ENCODE measurements around the gene HES6. TPM values are rescaled to one million over a fixed set of nuclear protein-coding genes. Genes with fewer than 3 reads are reported as not detected.

Gene HES6
- total and polyA plus RNA-seq, 2 donors = 16.1 to 18.7 TPM

DNA sequence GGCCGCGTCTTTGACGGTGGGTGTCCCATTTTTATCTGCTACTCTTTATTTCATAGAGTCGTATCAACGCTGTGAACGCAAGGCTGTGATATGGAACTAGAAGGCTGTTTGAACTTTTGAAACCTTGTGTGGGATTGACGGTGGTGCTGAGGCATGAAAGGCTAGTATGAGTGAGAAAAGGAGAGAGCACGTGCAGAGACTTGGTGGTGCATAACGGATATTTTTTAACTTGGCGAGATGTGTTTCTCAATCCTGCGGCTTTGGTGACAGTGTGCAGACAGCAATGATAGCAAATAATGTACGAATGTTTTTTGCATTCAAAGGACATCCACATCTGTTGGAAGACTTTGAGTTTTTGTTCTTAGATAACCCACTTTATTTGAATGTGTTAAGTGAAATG, 6.2 kb downstream of the HES6 start:
- peaks cover 0 to 19% of the 10 kb centered on the region in 2 donors for H3K9me3 ChIP-seq (ENCODE audit: control insufficient read depth in 2 of 2, insufficient read depth in 1 of 2, low read length in 1 of 2)
- H3K27me3 ChIP-seq (ENCODE audit: control insufficient read depth in 2 of 2, insufficient read depth in 1 of 2, low read length in 1 of 2) = peaks cover 18 to 72% of the 10 kb centered on the region in 2 donors
- H3K4me1 ChIP-seq (ENCODE audit: control insufficient read depth in 2 of 2, insufficient read depth in 2 of 2, low read length in 2 of 2) = peaks cover 4 to 12% of the 10 kb centered on the region in 2 donors
- no peak for DNase-seq (ENCODE audit: low read depth in 6 of 9, low spot score in 9 of 9)
- H3K4me3 ChIP-seq (ENCODE audit: low read length in 2 of 2) = no peak overlapping the region
- 95% methylated on average over 12 of the region's 12 CpGs for WGBS
- no peaks in the 10 kb centered on the region for H3K36me3 ChIP-seq (ENCODE audit: control insufficient read depth in 2 of 2, insufficient read depth in 2 of 2, low read length in 1 of 2)
- no peak overlapping the region for H3K27ac ChIP-seq (ENCODE audit: low read depth in 1 of 2, low read length in 1 of 2)

DNA sequence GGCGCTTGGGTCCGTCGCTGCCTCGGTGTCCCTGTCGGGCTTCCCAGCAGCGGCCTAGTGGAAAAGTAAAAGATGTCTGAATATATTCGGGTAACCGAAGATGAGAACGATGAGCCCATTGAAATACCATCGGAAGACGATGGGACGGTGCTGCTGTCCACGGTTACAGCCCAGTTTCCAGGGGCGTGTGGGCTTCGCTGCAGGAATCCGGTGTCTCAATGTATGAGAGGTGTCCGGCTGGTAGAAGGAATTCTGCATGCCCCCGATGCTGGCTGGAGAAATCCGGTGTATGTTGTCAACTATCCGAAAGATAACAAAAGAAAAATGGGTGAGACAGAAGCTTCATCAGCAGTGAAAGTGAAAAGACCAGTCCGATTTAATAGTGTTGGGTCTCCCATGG, 8.0 kb downstream of the HES6 start:
- Histone ChIP-seq H3K4me3 (ENCODE audit: low read length in 2 of 2) (peak overlapping the region in 1 of 2 donors; percentile 53), H3K27ac (ENCODE audit: low read depth in 1 of 2, low read length in 1 of 2) (no peak overlapping the region), H3K4me1 (ENCODE audit: control insufficient read depth in 2 of 2, insufficient read depth in 2 of 2, low read length in 2 of 2) (peaks cover 4 to 12% of the 10 kb centered on the region in 2 donors), H3K9me3 (ENCODE audit: control insufficient read depth in 2 of 2, insufficient read depth in 1 of 2, low read length in 1 of 2) (peaks cover 0 to 12% of the 10 kb centered on the region in 2 donors), H3K36me3 (ENCODE audit: control insufficient read depth in 2 of 2, insufficient read depth in 2 of 2, low read length in 1 of 2) (no peaks in the 10 kb centered on the region), H3K27me3 (ENCODE audit: control insufficient read depth in 2 of 2, insufficient read depth in 1 of 2, low read length in 1 of 2) (peaks cover 7 to 54% of the 10 kb centered on the region in 2 donors)
- WGBS = 65% methylated on average over 21 of the region's 21 CpGs
- DNase-seq (ENCODE audit: low read depth in 6 of 9, low spot score in 9 of 9) = no peak

DNA sequence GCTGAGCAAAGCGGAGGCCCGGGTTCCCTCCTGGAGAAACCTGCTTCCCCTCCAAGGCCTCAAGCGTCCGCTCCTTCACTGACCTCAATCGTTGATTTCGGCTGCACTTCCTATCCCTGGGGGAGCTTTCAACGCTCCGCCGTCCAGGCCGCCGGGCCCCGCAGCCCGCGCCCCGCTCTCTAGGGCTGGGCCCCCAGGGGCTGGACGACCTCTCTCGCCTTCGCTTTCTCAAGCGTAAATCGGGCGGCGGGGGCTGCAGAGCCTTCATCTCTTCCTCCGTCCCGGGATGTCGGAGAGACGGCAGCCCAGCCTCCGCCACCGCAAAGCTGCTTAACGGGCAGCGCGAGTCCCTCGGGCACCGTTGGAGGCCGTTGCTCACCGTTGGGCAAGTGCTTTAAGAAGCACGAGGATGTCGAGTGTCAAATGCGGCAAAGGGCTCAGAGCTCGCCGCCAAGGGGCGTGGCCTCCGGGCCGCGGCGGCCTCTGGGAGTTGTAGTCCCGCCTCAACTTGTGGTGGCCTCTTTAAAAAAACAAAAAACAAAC, 8.5 kb downstream of the HES6 start:
- Histone ChIP-seq H3K27ac (ENCODE audit: low read depth in 1 of 2, low read length in 1 of 2) (no peak overlapping the region), H3K4me1 (ENCODE audit: control insufficient read depth in 2 of 2, insufficient read depth in 2 of 2, low read length in 2 of 2) (peaks cover 4 to 12% of the 10 kb centered on the region in 2 donors), H3K4me3 (ENCODE audit: low read length in 2 of 2) (peak overlapping the region; percentile 48 to 53), H3K9me3 (ENCODE audit: control insufficient read depth in 2 of 2, insufficient read depth in 1 of 2, low read length in 1 of 2) (peaks cover 0 to 12% of the 10 kb centered on the region in 2 donors), H3K27me3 (ENCODE audit: control insufficient read depth in 2 of 2, insufficient read depth in 1 of 2, low read length in 1 of 2) (peaks cover 5 to 49% of the 10 kb centered on the region in 2 donors), H3K36me3 (ENCODE audit: control insufficient read depth in 2 of 2, insufficient read depth in 2 of 2, low read length in 1 of 2) (peaks cover 0 to 3% of the 10 kb centered on the region in 2 donors)
- WGBS = 3% methylated on average over 46 of the region's 46 CpGs
- peak in 8 of 9 donors; percentile 28 to 84 (median 70) for DNase-seq (ENCODE audit: low read depth in 6 of 9, low spot score in 9 of 9)

DNA sequence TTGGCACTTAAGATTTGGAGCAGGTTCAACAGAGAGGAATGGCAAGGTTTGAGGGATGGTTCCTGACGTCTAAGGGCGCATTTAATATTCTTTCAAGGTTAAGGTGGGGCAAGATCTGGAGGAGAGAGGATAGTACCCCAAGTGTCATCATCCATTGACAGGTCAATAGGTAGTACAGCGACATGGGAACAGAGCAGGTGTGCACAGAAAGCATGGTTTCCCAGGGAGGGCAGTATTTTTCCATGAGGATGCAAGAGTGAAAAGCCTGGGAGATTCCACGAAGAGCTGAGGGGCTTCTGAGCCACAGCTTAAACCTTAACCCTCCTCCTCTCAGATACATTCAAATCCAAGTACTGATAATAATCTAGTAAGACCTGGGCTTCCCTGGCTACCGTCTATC, 9.1 kb downstream of the HES6 start:
- Histone ChIP-seq H3K27ac (ENCODE audit: low read depth in 1 of 2, low read length in 1 of 2) (no peak overlapping the region), H3K9me3 (ENCODE audit: control insufficient read depth in 2 of 2, insufficient read depth in 1 of 2, low read length in 1 of 2) (peaks cover 0 to 12% of the 10 kb centered on the region in 2 donors), H3K4me3 (ENCODE audit: low read length in 2 of 2) (peak overlapping the region; percentile 48 to 53), H3K36me3 (ENCODE audit: control insufficient read depth in 2 of 2, insufficient read depth in 2 of 2, low read length in 1 of 2) (peaks cover 0 to 3% of the 10 kb centered on the region in 2 donors), H3K4me1 (ENCODE audit: control insufficient read depth in 2 of 2, insufficient read depth in 2 of 2, low read length in 2 of 2) (peaks cover 4 to 12% of the 10 kb centered on the region in 2 donors), H3K27me3 (ENCODE audit: control insufficient read depth in 2 of 2, insufficient read depth in 1 of 2, low read length in 1 of 2) (peaks cover 3 to 43% of the 10 kb centered on the region in 2 donors)
- DNase-seq (ENCODE audit: low read depth in 6 of 9, low spot score in 9 of 9) = no peak
- WGBS = 87% methylated on average over 5 of the region's 5 CpGs

DNA sequence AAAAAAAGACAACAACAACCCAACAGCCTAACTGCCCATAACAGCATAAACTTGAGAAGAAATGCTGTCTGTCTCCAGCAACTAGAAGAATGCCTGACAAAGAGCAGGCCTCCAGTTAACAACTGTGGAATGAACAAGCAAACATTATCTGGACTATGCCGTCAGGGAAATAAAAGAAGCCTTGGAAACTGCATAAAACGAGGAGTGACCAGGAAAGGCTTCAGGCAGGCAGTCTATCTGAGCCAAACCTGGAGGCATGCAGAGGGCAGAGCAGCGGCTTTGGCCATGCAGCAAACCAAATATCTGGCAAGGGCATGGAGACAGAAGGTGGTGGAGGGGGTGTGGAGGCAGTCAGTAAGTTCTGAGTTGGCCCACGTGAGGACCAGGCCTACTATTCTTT, 11.1 kb downstream of the HES6 start:
- H3K36me3 ChIP-seq (ENCODE audit: control insufficient read depth in 2 of 2, insufficient read depth in 2 of 2, low read length in 1 of 2) = peaks cover 0 to 6% of the 10 kb centered on the region in 2 donors
- peaks cover 4 to 8% of the 10 kb centered on the region in 2 donors for H3K4me1 ChIP-seq (ENCODE audit: control insufficient read depth in 2 of 2, insufficient read depth in 2 of 2, low read length in 2 of 2)
- 97% methylated on average over 4 of the region's 4 CpGs for WGBS
- H3K27me3 ChIP-seq (ENCODE audit: control insufficient read depth in 2 of 2, insufficient read depth in 1 of 2, low read length in 1 of 2) = peaks cover 0 to 28% of the 10 kb centered on the region in 2 donors
- H3K9me3 ChIP-seq (ENCODE audit: control insufficient read depth in 2 of 2, insufficient read depth in 1 of 2, low read length in 1 of 2) = peaks cover 0 to 12% of the 10 kb centered on the region in 2 donors
- no peak for DNase-seq (ENCODE audit: low read depth in 6 of 9, low spot score in 9 of 9)
- H3K4me3 ChIP-seq (ENCODE audit: low read length in 2 of 2) = no peak overlapping the region
- no peak overlapping the region for H3K27ac ChIP-seq (ENCODE audit: low read depth in 1 of 2, low read length in 1 of 2)

DNA sequence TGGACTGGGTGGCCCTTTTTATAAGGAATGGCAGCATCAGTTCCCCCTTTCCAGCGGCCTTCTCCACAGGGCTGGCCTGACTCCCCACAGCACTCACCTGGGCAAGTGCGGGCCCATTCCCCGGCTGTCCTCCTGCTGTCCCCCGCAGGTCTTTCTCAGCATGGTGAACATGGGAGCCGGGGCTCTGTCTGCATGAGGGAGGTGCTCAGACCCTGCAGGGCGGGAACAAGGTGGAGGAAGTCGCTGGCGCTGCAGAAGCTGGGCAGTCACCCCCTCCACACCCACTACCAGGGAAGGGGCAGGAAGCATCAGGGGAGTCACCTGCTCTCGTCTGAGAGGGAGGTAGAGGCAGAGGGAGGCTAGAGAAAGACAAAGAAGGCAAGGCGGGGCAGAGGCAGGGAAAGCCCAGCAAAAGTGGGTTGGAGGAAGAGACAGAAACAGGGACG, 12.2 kb downstream of the HES6 start:
- no peak overlapping the region for H3K4me3 ChIP-seq (ENCODE audit: low read length in 2 of 2)
- 93% methylated on average over 11 of the region's 11 CpGs for WGBS
- H3K27me3 ChIP-seq (ENCODE audit: control insufficient read depth in 2 of 2, insufficient read depth in 1 of 2, low read length in 1 of 2) = peaks cover 0 to 27% of the 10 kb centered on the region in 2 donors
- H3K9me3 ChIP-seq (ENCODE audit: control insufficient read depth in 2 of 2, insufficient read depth in 1 of 2, low read length in 1 of 2) = peaks cover 0 to 10% of the 10 kb centered on the region in 2 donors
- peaks cover 0 to 6% of the 10 kb centered on the region in 2 donors for H3K36me3 ChIP-seq (ENCODE audit: control insufficient read depth in 2 of 2, insufficient read depth in 2 of 2, low read length in 1 of 2)
- no peak overlapping the region for H3K27ac ChIP-seq (ENCODE audit: low read depth in 1 of 2, low read length in 1 of 2)
- DNase-seq (ENCODE audit: low read depth in 6 of 9, low spot score in 9 of 9) = no peak
- H3K4me1 ChIP-seq (ENCODE audit: control insufficient read depth in 2 of 2, insufficient read depth in 2 of 2, low read length in 2 of 2) = peaks cover 4 to 8% of the 10 kb centered on the region in 2 donors

DNA sequence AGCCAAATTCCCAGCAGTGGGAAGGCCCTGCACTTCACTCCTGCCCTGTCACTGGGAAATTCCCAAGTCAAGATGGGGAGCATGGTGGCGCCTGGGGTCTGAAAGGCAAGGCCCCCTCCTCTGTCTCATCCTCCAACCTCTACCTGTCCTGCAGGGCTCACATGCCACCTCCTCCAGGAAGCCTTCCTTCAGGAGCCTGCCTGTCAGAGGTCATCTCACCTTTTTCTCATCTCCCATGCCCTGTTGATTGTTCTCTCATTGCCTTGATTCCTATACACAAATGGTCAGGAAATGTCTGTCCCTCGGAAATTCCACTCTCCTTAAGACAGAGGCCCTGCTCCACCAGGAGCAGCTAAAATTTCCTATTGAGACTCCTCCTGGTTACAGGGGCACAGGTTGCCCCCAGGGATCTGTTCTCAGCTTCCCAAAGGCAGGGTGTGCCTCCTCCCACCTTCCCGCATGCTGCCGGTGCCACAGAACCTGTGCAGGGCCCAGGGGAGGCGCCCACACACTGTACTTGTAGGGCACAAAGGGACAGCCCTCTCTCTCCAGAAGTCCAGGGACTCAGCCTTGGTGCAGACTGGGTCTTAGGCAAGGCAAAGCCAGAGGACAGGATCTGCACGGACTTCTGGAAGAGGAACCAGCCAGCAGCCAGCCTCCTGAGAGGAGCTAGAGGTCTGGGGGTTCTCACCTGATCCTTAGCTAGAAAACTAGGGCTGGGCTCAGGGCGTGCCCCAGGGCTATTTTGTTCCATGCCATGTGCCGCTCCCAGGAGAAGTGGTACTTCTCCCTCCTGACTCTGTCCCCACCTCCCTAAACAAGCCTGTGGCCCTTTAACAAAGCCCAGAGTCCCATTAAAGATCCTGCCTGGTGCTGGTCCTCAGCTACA, 12.9 kb downstream of the HES6 start:
- no peak overlapping the region for H3K27ac ChIP-seq (ENCODE audit: low read depth in 1 of 2, low read length in 1 of 2)
- H3K36me3 ChIP-seq (ENCODE audit: control insufficient read depth in 2 of 2, insufficient read depth in 2 of 2, low read length in 1 of 2) = peaks cover 0 to 6% of the 10 kb centered on the region in 2 donors
- 98% methylated on average over 8 of the region's 8 CpGs for WGBS
- H3K27me3 ChIP-seq (ENCODE audit: control insufficient read depth in 2 of 2, insufficient read depth in 1 of 2, low read length in 1 of 2) = peaks cover 0 to 21% of the 10 kb centered on the region in 2 donors
- no peak for DNase-seq (ENCODE audit: low read depth in 6 of 9, low spot score in 9 of 9)
- H3K4me1 ChIP-seq (ENCODE audit: control insufficient read depth in 2 of 2, insufficient read depth in 2 of 2, low read length in 2 of 2) = peaks cover 4 to 8% of the 10 kb centered on the region in 2 donors
- H3K4me3 ChIP-seq (ENCODE audit: low read length in 2 of 2) = no peak overlapping the region
- peaks cover 0 to 8% of the 10 kb centered on the region in 2 donors for H3K9me3 ChIP-seq (ENCODE audit: control insufficient read depth in 2 of 2, insufficient read depth in 1 of 2, low read length in 1 of 2)

DNA sequence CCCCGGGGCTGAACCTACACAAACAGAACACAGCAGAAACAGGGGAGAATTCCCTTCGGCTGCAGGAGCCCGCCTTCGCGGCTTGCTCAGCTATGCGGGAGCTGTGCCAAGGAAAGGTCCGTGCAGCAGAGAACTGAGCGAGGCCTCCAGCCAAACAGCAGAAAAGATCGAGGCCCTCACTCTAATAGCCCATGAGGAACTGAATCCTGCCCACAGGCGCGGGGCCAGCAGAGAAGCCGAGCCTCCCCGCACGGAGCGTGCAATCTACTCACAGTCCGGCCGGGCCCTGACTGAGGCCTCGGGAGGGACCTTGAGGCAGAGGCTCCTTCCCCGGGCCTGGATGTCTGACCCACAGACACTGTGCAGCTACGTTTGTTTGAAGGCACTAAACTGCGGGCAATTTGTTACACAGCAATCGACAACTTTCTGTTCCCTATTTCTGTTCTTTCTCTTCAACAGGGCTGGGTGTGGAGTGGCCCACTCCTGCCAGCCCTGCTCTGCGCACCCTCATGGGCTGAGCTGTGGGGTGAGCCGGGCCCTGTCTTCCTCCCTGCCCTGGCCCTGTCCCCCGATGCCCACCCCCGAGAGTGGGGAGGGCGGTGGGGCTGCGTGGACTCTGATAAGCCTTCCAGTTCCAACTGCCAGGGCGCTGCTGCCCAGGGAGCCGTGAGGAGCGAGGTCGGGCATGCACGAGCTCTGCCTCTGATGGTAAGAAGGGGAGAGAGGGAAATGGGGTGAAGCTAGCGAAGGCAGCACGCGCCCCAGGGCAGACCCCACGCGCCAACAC, 13.7 kb downstream of the HES6 start:
- H3K4me3 ChIP-seq (ENCODE audit: low read length in 2 of 2) = no peak overlapping the region
- H3K4me1 ChIP-seq (ENCODE audit: control insufficient read depth in 2 of 2, insufficient read depth in 2 of 2, low read length in 2 of 2) = peaks cover 4% of the 10 kb centered on the region in 2 donors
- no peak overlapping the region for H3K27ac ChIP-seq (ENCODE audit: low read depth in 1 of 2, low read length in 1 of 2)
- H3K9me3 ChIP-seq (ENCODE audit: control insufficient read depth in 2 of 2, insufficient read depth in 1 of 2, low read length in 1 of 2) = peaks cover 0 to 1% of the 10 kb centered on the region in 2 donors
- H3K27me3 ChIP-seq (ENCODE audit: control insufficient read depth in 2 of 2, insufficient read depth in 1 of 2, low read length in 1 of 2) = peaks cover 0 to 13% of the 10 kb centered on the region in 2 donors
- WGBS = 96% methylated on average over 38 of the region's 38 CpGs
- no peak for DNase-seq (ENCODE audit: low read depth in 6 of 9, low spot score in 9 of 9)
- peaks cover 0 to 6% of the 10 kb centered on the region in 2 donors for H3K36me3 ChIP-seq (ENCODE audit: control insufficient read depth in 2 of 2, insufficient read depth in 2 of 2, low read length in 1 of 2)

Measured in thymus (tissue), 11 donors.